ENCODE results near the gene DNAJC6. TPM values are rescaled to one million over a fixed set of nuclear protein-coding genes. Genes with fewer than 3 reads are reported as not detected.

Gene DNAJC6
- polyA plus RNA-seq, 4 donors = 5.4 to 7.5 (median 6.5) TPM

DNA sequence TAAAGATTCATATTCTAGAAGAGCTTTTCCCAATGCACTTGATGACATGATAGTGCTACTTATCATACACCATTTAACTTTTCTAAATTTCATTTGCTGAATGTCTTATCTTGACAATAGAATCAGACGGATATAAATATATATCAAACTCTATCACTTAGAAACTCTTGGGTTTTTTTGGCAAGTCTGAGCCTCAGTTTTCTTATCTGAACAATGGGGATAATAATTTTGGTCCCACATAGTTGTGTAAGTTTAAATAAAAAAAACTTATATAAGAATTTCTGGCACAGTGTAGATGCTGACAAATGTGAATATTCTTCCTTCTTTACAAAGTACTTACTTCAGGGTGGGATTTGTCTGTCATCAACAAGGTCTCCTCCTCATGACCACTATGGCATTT lies 89.7 kb downstream of the DNAJC6 start:
- DNase-seq (ENCODE audit: low read depth in 4 of 4, low spot score in 3 of 4) = no peak

DNA sequence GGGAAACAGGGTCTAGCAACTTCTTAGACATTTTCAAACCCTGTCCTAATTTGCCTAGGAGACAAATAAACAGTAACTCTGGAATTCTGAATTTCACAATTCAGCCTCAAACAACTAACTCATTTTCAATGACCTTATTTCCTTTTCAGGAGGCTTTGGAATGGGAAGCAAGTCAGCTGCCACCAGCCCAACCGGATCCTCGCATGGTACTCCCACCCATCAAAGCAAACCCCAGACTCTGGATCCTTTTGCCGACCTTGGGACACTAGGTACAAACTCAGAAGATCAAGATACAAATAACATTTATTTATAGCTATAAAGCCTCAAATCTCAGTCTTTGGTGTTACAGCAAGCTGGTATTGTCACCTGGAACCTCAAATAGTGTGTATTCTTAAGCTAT lies 92.3 kb downstream of the DNAJC6 start:
- DNase-seq (ENCODE audit: low read depth in 4 of 4, low spot score in 3 of 4) = no peak

DNA sequence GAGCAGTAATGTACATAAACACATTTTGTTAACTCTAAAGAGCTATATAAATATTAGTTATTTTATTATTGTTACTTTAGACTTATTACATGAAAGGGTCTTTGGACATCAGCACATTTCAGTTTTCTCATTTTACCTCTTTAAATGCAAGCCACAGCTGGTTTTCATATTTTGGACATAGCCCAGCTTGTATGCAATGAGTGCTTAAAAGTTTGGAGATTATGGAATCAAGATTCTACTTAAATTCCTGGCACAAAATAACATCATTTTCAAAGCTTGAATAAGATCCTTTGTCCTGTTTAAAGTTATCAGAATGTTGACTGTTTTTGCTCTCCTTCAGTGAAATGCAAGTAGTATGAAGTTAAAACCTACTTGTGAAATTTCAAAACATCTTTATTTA lies 95.6 kb downstream of the DNAJC6 start:
- no peak for DNase-seq (ENCODE audit: low read depth in 4 of 4, low spot score in 3 of 4)

DNA sequence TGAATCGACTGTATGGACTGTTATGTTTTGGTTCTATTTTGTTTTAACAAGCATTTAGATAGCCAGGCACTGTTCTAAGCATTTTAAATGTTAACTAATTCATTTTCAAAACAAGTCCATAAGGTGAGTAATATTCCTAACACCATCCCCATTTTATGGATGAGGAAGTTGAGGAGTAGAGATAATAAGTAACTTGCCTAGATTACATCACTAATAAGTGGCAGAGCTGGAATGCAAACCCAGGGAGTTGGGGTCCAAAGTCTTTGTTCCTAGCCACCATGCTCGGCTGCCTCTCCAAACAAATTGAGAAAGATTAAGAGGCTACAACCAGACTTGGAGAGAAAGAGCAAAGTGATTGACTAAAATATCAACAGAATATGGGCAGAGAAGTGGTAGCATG lies 98.5 kb downstream of the DNAJC6 start:
- DNase-seq (ENCODE audit: low read depth in 4 of 4, low spot score in 3 of 4) = no peak

DNA sequence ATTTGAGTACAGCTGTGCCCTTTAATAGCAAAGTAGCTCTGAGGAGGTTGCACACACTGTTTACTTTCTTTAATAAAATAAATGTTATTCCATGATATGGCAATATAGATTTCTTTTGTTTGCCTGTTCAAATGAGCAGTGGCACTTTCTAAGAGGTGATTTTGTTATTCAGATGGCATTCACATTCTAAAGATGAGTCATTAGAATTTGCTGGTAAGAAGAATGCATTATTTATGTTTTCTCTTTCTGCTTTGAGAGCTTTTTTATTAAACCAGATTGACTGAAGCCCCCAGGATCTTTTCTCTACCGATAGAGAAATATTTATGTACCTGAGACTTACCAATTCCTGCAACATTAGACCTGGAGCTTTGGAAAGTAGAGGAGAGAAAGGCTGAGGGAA lies 100.0 kb downstream of the DNAJC6 start:
- DNase-seq (ENCODE audit: low read depth in 4 of 4, low spot score in 3 of 4) = no peak

DNA sequence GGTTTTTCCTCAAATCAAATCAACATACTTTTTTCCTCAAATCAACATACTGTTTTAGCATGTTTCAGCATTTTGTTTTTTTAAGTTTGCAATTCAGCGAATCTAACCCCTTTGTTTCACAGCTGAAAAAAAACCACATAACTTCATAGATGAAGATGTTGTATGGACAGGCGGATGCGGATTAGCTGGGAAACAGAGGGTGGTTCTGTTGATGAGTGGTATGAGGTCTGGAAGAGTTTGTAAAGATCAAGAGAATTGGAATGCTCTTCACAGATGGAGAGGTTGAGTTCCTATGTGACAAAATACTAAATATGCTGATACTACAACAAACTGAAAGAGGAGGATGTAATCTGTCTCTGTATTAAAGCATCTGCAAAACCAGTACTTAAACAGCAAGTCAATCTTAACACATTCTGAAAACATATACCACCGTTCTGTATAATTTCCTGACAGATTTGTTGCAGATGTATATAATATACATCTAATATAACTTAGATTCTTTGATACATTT lies 100.5 kb downstream of the DNAJC6 start:
- no peak for DNase-seq (ENCODE audit: low read depth in 4 of 4, low spot score in 3 of 4)

DNA sequence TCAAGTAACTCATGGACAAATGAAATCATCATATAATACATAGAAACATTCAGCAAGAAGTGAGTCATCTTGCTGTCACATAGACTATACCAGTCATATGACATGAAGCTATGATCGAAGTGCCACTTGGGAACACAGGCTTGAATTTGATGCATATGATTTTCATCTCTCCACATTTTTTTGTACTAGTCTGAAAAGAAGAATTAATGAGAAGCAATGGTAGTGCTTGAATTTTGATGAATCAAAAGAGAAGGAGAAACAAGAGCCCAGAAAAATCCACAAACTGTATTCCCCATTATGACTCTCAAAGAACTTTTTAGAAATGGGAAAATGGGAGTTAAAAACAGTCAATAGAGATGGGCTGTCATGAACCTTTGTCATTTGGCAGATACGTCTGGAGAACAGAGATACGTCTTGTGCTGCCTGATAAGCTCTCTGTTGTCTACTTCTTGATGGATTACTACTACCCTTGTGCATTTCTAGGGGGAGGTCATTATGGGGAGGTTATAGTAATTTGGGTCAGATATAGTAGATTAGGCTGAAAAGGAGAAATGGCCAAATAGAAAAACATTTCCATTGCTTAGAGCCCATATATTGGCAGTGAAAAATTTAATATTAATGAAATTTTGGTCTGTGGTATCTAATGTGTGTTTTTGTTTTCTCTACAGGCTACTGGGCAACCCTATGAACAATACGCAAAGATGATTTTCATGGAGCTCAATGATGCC lies 103.1 kb downstream of the DNAJC6 start:
- DNase-seq (ENCODE audit: low read depth in 4 of 4, low spot score in 3 of 4) = no peak

DNA sequence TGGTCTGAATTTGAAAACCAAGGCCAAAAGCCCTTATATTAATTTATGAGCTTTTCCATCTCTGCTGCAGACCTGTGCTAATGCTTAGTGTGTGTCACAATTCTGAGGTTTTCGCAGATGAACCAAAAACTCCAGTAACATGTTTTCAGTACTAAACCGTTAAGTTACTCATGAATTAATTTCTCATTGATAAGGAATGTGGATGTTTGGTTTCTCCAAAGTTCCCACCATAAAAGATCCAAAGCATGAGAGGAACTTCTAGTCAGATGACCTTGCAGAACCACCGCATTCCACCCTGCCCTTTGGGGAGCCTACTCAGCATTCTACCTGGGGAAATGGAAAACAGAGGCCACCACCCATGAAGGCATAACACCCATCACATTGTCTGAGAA lies 103.6 kb downstream of the DNAJC6 start:
- DNase-seq (ENCODE audit: low read depth in 4 of 4, low spot score in 3 of 4) = no peak

DNA sequence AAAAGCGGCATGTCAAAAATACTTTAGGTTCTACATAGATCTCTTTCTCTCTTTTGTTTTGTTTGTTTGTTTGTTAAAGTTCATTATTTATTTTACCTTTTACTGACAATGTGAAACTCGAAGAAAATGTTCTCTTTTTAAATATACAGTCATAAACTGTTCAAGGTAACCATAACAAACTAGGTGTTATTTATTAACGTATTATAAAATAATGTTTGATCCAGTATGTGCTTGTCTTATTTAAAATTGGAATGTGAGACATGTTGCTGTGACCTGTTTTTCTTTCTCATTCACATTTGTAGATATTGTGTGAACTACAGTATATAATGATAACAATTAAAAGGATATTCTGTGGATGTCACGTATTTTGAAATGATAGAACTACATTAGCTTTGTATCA lies 105.2 kb downstream of the DNAJC6 start:
- DNase-seq (ENCODE audit: low read depth in 4 of 4, low spot score in 3 of 4) = no peak

DNA sequence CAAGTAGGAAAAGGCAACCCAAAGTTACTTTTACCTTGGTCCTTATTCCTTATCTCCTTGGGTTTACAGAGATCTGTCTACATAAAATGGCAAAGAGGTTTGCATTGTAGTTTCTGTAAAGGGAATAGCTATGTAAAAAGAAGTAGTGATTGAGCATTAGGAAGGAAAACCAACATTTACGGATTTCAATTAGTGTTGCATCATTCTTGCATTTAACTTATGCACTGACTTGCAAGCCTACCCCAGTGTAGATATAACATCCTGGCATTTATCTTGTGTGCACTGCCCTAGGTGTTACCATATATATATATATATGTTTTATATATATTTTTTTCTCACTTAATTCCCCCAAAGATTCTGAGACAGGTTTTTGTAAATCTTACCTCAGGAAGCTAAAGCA lies 107.4 kb downstream of the DNAJC6 start:
- DNase-seq (ENCODE audit: low read depth in 4 of 4, low spot score in 3 of 4) = no peak

DNA sequence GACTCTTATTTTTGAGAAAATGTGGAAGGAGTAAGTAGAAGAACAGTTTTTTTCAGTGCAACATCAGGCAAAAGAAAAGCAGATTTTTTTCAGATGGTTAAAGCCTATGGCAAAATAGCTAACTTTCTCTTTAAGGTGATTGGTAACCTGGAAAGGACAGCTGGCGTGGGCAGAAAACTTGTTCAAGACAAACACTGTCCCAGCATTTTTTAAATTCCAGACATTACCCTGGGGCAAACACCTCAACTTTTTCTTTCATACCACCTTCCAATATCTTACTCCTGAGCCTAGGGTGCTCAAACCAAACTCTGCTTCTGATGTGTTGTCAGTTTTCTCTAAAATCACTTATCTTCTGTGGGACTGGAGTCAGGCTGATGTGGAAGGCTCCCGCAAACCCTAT lies 108.4 kb downstream of the DNAJC6 start:
- DNase-seq (ENCODE audit: low read depth in 4 of 4, low spot score in 3 of 4) = no peak

DNA sequence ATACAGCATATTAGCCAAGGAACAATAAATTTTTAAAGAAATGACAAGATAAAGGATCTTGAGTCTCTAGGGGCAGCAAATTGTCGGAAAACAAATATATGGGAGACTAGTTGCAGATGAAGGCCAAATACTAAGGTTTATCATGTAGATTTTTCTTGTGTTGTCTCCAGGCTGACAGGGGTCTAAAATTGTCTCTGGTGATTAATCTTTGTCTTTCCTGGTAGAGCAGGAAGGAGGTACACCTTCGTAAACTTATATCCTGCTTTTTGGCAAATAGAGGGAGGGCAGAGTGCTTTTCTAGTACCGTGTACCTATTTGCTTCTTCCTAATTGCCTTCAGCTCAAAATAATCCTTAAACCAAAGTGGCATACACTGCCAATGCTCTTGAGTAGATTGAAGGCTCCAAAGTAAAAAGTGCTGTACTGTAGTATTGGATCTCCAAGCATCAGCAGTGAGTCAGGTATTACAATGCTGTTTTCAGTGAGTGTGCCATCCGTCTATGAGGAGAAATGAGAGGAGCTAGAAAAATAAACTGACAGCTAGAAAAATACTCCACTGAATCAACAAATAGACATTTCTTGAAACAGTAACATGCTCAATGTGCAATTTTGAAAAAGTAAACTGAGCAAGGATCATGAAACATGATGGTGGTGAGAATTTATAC lies 109.3 kb downstream of the DNAJC6 start:
- DNase-seq (ENCODE audit: low read depth in 4 of 4, low spot score in 3 of 4) = no peak

DNA sequence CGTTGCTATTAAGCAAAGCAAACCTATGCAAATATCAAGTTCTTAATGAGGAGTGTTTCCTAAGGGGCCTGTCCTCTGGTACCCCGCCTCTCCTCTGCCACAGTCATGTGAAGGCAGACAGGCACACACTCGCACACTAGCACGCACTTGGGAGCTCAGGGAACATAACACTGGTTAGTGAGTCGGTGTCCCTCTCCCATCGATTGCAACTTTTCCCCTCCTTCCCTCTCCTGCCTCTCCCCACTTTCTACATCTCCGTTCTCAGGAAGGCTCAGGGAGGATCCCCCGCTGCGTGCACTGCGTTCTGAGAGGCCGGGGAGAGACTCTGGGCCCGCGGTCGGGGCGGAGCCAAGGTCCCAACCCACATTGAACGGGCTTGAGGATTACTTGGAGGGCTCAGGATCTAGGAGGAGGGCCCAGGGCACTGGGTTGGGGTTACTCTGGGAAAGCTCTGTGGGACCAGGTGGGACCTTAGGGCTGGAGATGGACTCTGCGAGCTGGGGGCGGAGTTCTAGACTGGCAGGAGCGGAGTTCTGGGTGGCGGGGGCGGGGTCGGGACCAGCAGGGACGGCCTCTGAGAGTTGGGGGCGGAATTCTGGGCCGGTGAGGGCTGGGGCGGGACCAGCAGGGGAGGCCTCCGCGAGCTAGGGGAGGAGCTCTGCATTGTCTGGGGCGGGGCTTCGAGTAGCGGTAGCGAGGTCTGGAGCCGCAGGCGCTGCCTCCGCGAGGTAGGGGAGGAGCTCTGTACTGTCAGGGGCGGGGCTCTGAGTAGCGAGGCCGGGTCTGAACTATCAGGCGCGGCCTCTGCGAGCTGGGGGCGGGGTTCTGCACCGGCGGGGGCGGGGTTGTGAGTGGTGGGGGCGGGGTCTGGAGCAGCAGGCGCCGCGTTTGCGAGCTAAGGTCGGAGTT lies 110.6 kb downstream of the DNAJC6 start:
- peak; percentile 90 to 95 (median 94) for DNase-seq (ENCODE audit: low read depth in 4 of 4, low spot score in 3 of 4)

DNA sequence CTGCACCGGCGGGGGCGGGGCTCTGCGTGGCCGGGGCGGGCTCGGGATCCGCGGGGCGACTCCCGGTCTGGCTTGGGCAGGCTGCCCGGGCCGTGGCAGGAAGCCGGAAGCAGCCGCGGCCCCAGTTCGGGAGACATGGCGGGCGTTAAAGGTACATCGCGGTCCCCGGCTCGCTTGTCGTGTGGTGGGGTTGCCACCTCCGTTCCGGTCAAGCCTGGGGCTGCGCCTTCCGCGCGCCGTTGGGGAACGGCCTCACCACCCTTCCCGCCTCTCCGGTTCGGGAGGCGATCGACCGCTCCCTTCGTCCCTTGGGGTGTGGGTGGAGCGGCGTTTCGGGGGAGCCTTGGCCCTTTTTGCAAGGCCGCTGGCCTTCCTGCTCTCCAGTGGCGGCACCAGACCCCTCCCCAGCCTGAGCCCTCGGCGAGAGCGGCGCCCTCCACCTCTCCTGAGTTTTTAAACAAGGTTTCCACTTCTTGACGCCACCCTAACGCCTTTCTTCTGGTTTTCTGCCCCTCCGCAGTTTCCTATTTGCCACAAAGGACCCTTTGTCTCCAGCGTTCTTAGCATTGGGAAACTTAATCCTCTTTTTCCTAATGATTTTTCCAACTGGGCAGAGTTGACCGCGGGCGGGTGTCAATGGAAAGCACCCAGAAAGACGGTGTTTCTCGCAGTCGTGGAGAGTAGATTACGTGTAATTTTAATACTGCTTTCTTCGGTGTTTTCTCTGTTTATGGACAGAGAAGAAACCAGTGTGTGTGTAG lies 111.4 kb downstream of the DNAJC6 start, which contains the start of the genes LEPR and LEPROT:
TSS of gene LEPR (plus strand) at position 79 of the 761 bp plus-strand sequence. CDS start 144,898 bp downstream, outside the sequence.
TSS of gene LEPROT (plus strand) at position 79 of the 761 bp plus-strand sequence. CDS start at position 136, 57 bp downstream.
- DNase-seq (ENCODE audit: low read depth in 4 of 4, low spot score in 3 of 4) = peak in 2 of 4 donors; percentile 16 to 78

DNA sequence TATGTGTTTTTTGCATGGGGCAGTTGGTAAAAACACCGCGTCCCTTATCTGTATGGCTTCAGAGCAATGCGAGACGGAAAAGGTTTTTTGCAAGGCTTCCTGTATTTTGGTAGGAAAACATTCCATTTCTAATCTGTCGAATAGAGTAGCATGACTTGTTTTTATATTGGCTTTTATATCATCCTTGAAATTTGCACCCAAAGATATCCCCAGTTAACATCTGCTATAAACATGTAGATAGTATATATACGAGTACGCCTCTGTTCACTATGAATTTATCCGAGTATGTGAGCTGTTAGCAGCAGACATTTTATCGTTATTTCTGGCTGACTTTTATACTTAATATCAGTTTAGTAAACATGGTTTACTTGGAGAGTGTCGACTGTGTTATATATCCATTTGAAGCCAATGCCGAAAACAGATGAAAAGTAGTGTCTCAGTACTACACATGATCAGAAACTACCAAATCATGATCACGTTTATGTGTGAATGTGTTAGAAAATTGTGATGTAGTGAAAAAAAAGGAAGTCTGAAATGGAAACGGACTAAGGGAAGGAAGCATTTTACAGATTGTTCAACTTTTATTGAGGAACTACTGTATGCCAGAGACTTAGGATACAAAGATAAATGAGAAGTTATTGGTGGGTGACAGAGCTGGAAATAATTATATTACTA lies 112.1 kb downstream of the DNAJC6 start:
- DNase-seq (ENCODE audit: low read depth in 4 of 4, low spot score in 3 of 4) = peak in 1 of 4 donors; percentile 26

DNA sequence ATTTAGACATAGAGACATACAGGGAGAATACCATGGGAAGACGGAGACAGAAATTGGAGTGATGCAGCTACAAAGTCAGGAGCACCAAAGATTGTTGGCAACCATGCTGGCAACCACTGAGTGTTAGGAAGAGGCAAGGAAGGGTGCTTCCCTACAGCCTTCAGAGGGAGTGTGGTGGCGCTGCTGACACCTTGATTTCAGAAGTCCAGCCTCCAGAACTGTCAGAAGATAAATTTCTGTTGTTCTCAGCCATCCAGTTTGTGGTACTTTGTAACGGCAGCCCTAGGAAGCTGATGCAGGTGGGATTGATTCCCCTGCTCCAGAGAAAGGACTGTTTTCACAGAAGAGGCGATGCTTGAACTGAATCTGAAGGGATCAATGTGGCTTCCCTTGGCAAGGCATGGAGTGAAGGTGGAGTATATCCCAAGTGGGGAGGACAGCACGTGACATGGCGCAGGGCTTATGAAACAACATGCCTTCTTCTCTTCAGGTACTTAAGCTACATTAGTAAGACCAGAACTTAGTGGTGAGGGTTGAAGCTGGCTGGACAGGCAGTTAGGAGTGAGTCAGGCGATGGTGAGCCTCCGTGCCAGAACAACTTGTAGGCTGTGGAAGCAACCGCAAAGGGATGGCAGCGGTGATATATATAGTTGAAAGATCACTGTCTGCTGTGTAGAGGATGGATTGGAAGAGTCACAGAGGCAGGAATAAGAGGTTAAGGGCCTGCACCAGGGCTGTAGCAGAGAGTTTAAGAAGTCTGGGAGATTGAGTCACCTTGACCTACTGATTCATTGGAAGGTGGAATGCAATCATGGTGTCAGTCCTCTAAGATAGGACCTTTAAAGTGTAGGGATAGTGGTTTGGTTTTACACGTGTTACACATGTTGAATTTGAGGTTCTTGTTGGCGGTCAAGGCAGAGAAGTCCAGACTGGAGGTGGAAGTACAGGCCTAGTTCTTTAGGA lies 113.2 kb downstream of the DNAJC6 start:
- DNase-seq (ENCODE audit: low read depth in 4 of 4, low spot score in 3 of 4) = no peak

DNA sequence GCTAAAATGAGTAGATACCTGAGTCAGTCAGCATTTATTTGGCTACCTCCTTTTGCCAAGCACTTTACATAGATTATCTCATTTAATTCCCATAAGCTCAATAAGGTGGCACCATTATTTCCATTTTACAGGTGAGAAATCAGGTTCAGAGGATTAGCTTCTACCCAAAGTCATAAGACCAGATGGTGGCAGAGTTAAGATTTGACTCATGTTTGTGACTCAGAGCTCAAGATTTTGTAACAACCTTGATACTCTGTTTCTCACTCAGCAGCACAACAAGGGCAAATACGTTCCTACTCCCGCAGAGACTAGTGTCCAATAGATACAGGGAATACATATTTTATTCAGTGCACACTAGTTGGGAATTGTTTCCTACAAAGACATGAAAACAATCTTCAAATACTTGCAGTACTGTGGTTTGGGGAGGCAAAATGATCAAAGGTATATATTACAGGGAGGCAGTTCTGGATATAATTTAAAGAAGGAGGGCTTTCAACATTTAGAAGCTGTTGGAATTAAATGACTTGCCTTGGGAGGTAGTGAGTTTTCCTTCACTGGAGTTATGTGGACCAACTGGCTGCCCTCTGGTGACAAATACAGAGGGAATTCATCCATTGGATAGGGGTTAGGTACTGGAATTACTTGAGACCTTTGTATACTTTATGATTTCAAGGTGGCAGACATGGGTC lies 114.7 kb downstream of the DNAJC6 start:
- DNase-seq (ENCODE audit: low read depth in 4 of 4, low spot score in 3 of 4) = no peak

DNA sequence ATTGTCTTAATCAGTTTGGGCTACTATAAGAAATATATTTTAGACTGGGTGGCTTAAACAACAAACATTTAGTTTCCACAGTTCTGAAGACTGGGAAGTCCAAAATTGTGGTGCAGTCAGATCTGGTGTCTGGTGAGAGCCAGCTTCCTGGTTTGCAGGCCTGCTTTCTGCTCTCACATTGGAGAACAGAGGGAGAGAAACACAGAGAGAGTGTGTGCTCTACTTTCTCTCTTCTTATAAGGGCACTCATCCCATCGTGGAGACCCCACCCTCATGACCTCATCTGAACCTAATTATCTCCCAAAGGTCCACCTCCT lies 115.2 kb downstream of the DNAJC6 start:
- DNase-seq (ENCODE audit: low read depth in 4 of 4, low spot score in 3 of 4) = no peak
